Endodermal cell (in vitro differentiated cells): ENCODE results near the gene USP25. TPM values are rescaled to one million over a fixed set of nuclear protein-coding genes. Genes with fewer than 3 reads are reported as not detected.

Source experiments
- DNase-seq: peaks from one replicate; pipeline ENCODE4 v3.0.0-alpha.2; 2017
- H3K27ac ChIP-seq: 2 replicates; pipeline ENCODE4 v1.5.1; 2013; ENCODE audit warnings: mild to moderate bottlenecking, low read depth, low read length, moderate library complexity
- H3K27me3 ChIP-seq: 2 replicates; pipeline ENCODE4 v1.6.1; 2013; ENCODE audit warnings: mild to moderate bottlenecking, low read length, moderate library complexity; ENCODE audit not compliant: insufficient read depth, control insufficient read depth, poor library complexity, severe bottlenecking
- H3K36me3 ChIP-seq: 2 replicates; pipeline ENCODE4 v1.7.0; 2013; ENCODE audit warnings: mild to moderate bottlenecking, low read length, moderate library complexity; ENCODE audit not compliant: control insufficient read depth, insufficient read depth
- H3K4me1 ChIP-seq: one replicate; pipeline ENCODE4 v1.7.0; 2013; ENCODE audit warnings: low read length; ENCODE audit not compliant: control insufficient read depth, insufficient read depth
- H3K4me3 ChIP-seq: 2 replicates; pipeline ENCODE4 v1.5.1; 2013; ENCODE audit warnings: mild to moderate bottlenecking, low read length, moderate library complexity
- H3K9ac ChIP-seq: 2 replicates; pipeline ENCODE4 v1.6.1; 2013; ENCODE audit warnings: mild to moderate bottlenecking, low read length, moderate library complexity; ENCODE audit not compliant: poor library complexity, severe bottlenecking; ENCODE audit errors: extremely low read depth
- H3K9me3 ChIP-seq: 2 replicates; pipeline ENCODE4 v1.6.1; 2013; ENCODE audit warnings: mild to moderate bottlenecking, low read length, moderate library complexity; ENCODE audit not compliant: control insufficient read depth
- H3K27ac Mint-ChIP-seq: 2 replicates; pipeline ENCODE4 v1.8.0; 2020; ENCODE audit warnings: mixed read lengths
- H3K27me3 Mint-ChIP-seq: 2 replicates; pipeline ENCODE4 v1.8.0; 2021; ENCODE audit warnings: mild to moderate bottlenecking, mixed read lengths; ENCODE audit not compliant: insufficient read depth
- H3K36me3 Mint-ChIP-seq: 2 replicates; pipeline ENCODE4 v1.8.0; 2020; ENCODE audit warnings: low read depth, mixed read lengths
- H3K4me1 Mint-ChIP-seq: 2 replicates; pipeline ENCODE4 v1.8.0; 2020; ENCODE audit warnings: mixed read lengths
- H3K4me3 Mint-ChIP-seq: 2 replicates; pipeline ENCODE4 v1.8.0; 2020; ENCODE audit warnings: mild to moderate bottlenecking, moderate library complexity, mixed read lengths
- H3K9me3 Mint-ChIP-seq: 2 replicates; pipeline ENCODE4 v1.8.0; 2020; ENCODE audit warnings: mild to moderate bottlenecking, mixed read lengths
- CTCF ChIP-seq: fragments of 200-600 bp; sonication (generic); conservative IDR thresholded peaks from 2 replicates; pipeline ENCODE4 v1.5.0; 2021; ENCODE audit warnings: antibody characterized with exemption, mild to moderate bottlenecking
- WGBS, 2 experiments: methylation state at CpG; one replicate each; pipeline versions ENCODE4 v1.1.5 to v1.1.7; 2013; ENCODE audit warnings: missing lambda C conversion rate in 2 of 2, mixed read lengths in 1 of 2; ENCODE audit not compliant: insufficient coverage in 1 of 2, insufficient read length in 1 of 2; 5-methylcytosine and 5-hydroxymethylcytosine counted together
- total RNA-seq, 2 donors: library from RNA; stranded (reverse); fragmentation: NEBNext Ultra II Directional in 1 of 2; extraction: Animal tissue kit (Norgen Biotek cat#: 25700) in 1 of 2; gene quantifications; 2 replicates in 1 of 2; 3 replicates in 1 of 2; pipeline ENCODE4 v1.2.1, GENCODE V29; 2021

USP25 gene
- total RNA-seq, 2 donors from 2014 or later, result 31.4 to 34.9 TPM

- no peaks in the 10 kb centered on the region for H3K27me3 Mint-ChIP-seq
- H3K4me1 ChIP-seq, result no peaks in the 10 kb centered on the region
- no peaks in the 10 kb centered on the region for H3K9me3 Mint-ChIP-seq
- no peak for TF ChIP-seq CTCF
- H3K27me3 ChIP-seq, result no peaks in the 10 kb centered on the region
- no peaks in the 10 kb centered on the region for H3K9me3 ChIP-seq
- H3K9ac ChIP-seq, result no peak overlapping the region
- H3K4me3 Mint-ChIP-seq, result no peak overlapping the region
- DNase-seq, result no peak
- H3K36me3 ChIP-seq, result peaks cover 47% of the 10 kb centered on the region
- no peak overlapping the region for H3K27ac Mint-ChIP-seq
- H3K36me3 Mint-ChIP-seq, result peaks cover 36% of the 10 kb centered on the region
- 91 to 95% methylated on average over 3 to 4 of the region's 4 CpGs for WGBS, 2 experiments
- no peaks in the 10 kb centered on the region for H3K4me1 Mint-ChIP-seq
- no peak overlapping the region for H3K4me3 ChIP-seq
- no peak overlapping the region for H3K27ac ChIP-seq
These were observed 101.7 kb downstream of the USP25 start for GRCh38 chr21:15831497-15831896.

- no peak overlapping the region for H3K4me3 ChIP-seq
- 92% methylated on average over 4 of the region's 4 CpGs; no CpG with 5 or more reads in 1 of the 2 experiments for WGBS, 2 experiments
- H3K9ac ChIP-seq, result no peak overlapping the region
- no peaks in the 10 kb centered on the region for H3K27me3 Mint-ChIP-seq
- TF ChIP-seq CTCF, result no peak
- no peaks in the 10 kb centered on the region for H3K27me3 ChIP-seq
- H3K36me3 ChIP-seq, result peaks cover 10% of the 10 kb centered on the region
- no peak overlapping the region for H3K27ac Mint-ChIP-seq
- no peak overlapping the region for H3K27ac ChIP-seq
- no peaks in the 10 kb centered on the region for H3K9me3 ChIP-seq
- no peak overlapping the region for H3K4me3 Mint-ChIP-seq
- H3K36me3 Mint-ChIP-seq, result peaks cover 5% of the 10 kb centered on the region
- peaks cover 3% of the 10 kb centered on the region for H3K4me1 ChIP-seq
- H3K9me3 Mint-ChIP-seq, result no peaks in the 10 kb centered on the region
- H3K4me1 Mint-ChIP-seq, result no peaks in the 10 kb centered on the region
- DNase-seq, result no peak
These were observed 107.9 kb downstream of the USP25 start for GRCh38 chr21:15837645-15838044.

- Mint-ChIP-seq H3K27ac (no peak overlapping the region), H3K36me3 (peaks cover 5% of the 10 kb centered on the region), H3K4me1 (no peaks in the 10 kb centered on the region), H3K4me3 (no peak overlapping the region), H3K9me3 (no peaks in the 10 kb centered on the region), H3K27me3 (no peaks in the 10 kb centered on the region)
- DNase-seq, result no peak
- H3K27me3 ChIP-seq, result no peaks in the 10 kb centered on the region
- H3K27ac ChIP-seq, result no peak overlapping the region
- peaks cover 3% of the 10 kb centered on the region for H3K4me1 ChIP-seq
- no peak for TF ChIP-seq CTCF
- no peak overlapping the region for H3K9ac ChIP-seq
- peaks cover 12% of the 10 kb centered on the region for H3K36me3 ChIP-seq
- whole genome bisulfite sequencing, 2 experiments, result 100% methylated on average over 1 of the region's 2 CpGs; no CpG with 5 or more reads in 1 of the 2 experiments
- no peaks in the 10 kb centered on the region for H3K9me3 ChIP-seq
- no peak overlapping the region for H3K4me3 ChIP-seq
These were observed 109.2 kb downstream of the USP25 start for GRCh38 chr21:15839026-15839425.
